Ishikawa (cell line): ENCODE results near the gene SUOX.
A peak's percentile ranks its signal among the peaks of the same experiment; 100 is the strongest.

Source experiments
- CEBPB ChIP-seq: IDR thresholded peaks from 2 replicates; pipeline ENCODE4 v1.6.1; 2012
- CREB1 ChIP-seq: IDR thresholded peaks from 2 replicates; pipeline ENCODE4 v1.6.1; 2012; ENCODE audit warnings: low read depth
- EGR1 ChIP-seq: IDR thresholded peaks from 2 replicates; pipeline ENCODE4 v1.6.1; 2012
- EP300 ChIP-seq: IDR thresholded peaks from 2 replicates; pipeline ENCODE4 v1.6.1; 2012; ENCODE audit warnings: borderline replicate concordance
- FOXM1 ChIP-seq: IDR thresholded peaks from 2 replicates; pipeline ENCODE4 v1.6.1; 2012; ENCODE audit warnings: low read depth, borderline replicate concordance
- NFIC ChIP-seq: IDR thresholded peaks from 2 replicates; pipeline ENCODE4 v1.6.1; 2012
- RAD21 ChIP-seq: IDR thresholded peaks from 2 replicates; pipeline ENCODE4 v1.6.1; 2012; ENCODE audit warnings: low read depth
- REST ChIP-seq: IDR thresholded peaks from 2 replicates; pipeline ENCODE4 v1.6.1; 2012; ENCODE audit warnings: low read depth, mild to moderate bottlenecking
- TAF1 ChIP-seq: IDR thresholded peaks from 2 replicates; pipeline ENCODE4 v1.6.1; 2012; ENCODE audit warnings: low read depth, mild to moderate bottlenecking
- TCF12 ChIP-seq: IDR thresholded peaks from 2 replicates; pipeline ENCODE4 v1.6.1; 2012; ENCODE audit warnings: low read depth
- TEAD4 ChIP-seq: IDR thresholded peaks from 2 replicates; pipeline ENCODE4 v1.6.1; 2012
- YY1 ChIP-seq: IDR thresholded peaks from 2 replicates; pipeline ENCODE4 v1.6.1; 2012; ENCODE audit warnings: low read depth
- ZBTB7A ChIP-seq: IDR thresholded peaks from 2 replicates; pipeline ENCODE4 v1.6.1; 2012; ENCODE audit warnings: low read depth
- TF ChIP-seq, protein P1 (sequence below): IDR thresholded peaks from 2 replicates; pipeline ENCODE4 v1.6.1; 2012
- TF ChIP-seq, protein P2 (sequence below): IDR thresholded peaks from 2 replicates; pipeline ENCODE4 v1.6.1; 2012

Gene SUOX

DNA sequence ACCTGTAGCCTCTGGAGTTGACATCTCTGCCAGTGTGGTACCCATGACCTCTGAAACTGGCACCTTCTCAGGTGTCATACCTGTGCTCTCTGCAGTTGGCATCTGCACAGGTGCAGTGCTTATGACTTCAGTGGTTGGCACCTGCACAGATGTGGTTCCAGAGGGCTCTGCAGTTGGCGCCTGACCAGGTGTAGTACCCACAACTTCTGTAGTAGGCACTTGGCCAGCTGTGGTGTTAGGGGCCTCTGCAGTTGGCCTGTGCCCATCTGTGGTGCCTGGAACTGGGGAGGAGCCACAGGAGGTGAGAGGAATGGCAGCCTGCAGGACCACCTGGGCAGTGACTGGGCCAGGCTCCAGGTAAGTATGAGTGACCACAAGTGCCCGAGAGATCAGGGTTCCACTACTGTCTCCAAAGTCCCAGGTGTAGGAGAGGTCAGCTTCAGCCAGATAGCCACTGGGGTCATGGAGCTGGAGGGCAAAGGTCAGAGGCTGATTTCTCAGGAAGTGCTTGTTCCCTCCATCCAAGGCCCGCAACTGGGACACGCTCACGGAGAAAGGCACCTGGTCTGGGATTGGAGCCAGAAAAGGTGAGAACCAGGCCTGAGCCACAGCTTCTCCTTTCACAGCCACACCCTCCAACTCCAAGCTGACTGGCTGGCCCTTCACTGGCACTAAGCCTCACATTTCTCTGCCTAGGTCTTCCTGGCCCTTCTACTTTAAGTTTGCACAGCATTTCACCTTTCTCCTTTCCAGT is 39.8 kb upstream of the SUOX start:
- TF ChIP-seq TAF1 (no peak), NFIC (peak; percentile 80), TCF12 (no peak; the same call in 1 of the 2 replicates), YY1 (peak; percentile 56; the same call in 1 of the 2 replicates), RAD21 (no peak), EP300 (peak; percentile 52), ZBTB7A (no peak), REST (no peak), CEBPB (no peak), CREB1 (no peak), FOXM1 (no peak), TEAD4 (peak; percentile 15; the same call in 1 of the 2 replicates), EGR1 (0 out of 2 replicates have a peak, but pooled peaks have one; percentile 14)
- TF ChIP-seq, protein P1, sequence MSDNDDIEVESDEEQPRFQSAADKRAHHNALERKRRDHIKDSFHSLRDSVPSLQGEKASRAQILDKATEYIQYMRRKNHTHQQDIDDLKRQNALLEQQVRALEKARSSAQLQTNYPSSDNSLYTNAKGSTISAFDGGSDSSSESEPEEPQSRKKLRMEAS, result peak; percentile 88
- TF ChIP-seq, protein P2, sequence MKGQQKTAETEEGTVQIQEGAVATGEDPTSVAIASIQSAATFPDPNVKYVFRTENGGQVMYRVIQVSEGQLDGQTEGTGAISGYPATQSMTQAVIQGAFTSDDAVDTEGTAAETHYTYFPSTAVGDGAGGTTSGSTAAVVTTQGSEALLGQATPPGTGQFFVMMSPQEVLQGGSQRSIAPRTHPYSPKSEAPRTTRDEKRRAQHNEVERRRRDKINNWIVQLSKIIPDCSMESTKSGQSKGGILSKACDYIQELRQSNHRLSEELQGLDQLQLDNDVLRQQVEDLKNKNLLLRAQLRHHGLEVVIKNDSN, result no peak

- TF ChIP-seq EGR1, result no peak
- TF ChIP-seq TEAD4, result no peak
- TF ChIP-seq ZBTB7A, result no peak
- no peak for TF ChIP-seq CEBPB
- TF ChIP-seq FOXM1, result no peak
- no peak for TF ChIP-seq YY1
- TF ChIP-seq, protein P1, result no peak
- TF ChIP-seq TCF12, result no peak
- no peak for TF ChIP-seq RAD21
These were observed 33.3 kb upstream of the SUOX start for GRCh38 chr12:55963760-55964159.

DNA sequence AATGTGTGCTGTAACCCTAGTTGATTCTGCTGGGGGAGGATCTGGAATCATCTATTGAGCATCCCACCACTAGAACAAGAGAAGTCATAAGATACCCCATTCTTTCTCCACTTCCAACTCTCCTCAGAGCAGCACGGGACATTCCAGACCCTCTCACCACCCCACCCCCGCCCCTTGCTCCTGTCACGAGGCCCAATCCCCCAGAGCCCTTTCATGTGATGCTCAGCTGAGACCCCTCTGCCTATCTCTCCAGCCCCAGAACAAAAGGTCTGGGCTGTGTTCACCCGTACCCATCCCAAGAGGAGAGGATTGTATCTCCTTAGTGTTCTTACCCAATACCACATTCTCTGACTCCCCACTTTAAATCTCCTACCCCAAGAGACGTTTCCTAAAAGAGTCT is 31.8 kb upstream of the SUOX start:
- TF ChIP-seq CEBPB, result no peak
- no peak for TF ChIP-seq EGR1
- TF ChIP-seq, protein P2, result no peak
- no peak for TF ChIP-seq TEAD4
- no peak for TF ChIP-seq EP300
- TF ChIP-seq REST, result no peak
- TF ChIP-seq RAD21, result no peak
- no peak for TF ChIP-seq ZBTB7A
- no peak for TF ChIP-seq CREB1
- TF ChIP-seq TAF1, result no peak

DNA sequence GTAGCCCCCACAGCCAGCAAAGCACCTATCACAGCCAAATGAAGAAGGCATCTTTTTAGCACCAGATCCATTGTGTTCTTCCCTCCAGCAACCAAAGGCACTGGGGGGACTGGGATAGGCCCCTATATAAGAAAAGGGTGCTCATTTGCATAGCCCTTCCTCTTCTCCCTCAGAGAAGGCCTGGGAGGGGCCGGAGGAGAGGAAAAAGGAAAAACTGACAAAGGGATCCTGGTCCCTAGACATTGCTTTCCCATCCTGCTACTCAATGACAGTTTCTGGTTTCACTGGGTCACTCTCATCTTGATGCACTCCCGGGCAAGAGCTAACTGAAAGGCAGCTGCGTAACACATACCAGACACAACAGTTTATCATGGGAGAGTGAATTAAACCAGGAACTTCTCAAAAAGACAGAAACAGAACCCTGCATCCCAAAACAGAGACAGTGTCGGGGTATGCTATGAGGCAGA is 31.1 kb upstream of the SUOX start, which contains the start of gene PMEL:
Gene PMEL (minus strand): TSS at position 102 of the 467 bp plus-strand sequence. CDS start 31 bp downstream, at position 71.
- TF ChIP-seq, protein P2, result no peak
- TF ChIP-seq YY1 (no peak), CREB1 (no peak), TCF12 (no peak), FOXM1 (no peak), RAD21 (no peak), TEAD4 (no peak), CEBPB (no peak), EP300 (no peak)

DNA sequence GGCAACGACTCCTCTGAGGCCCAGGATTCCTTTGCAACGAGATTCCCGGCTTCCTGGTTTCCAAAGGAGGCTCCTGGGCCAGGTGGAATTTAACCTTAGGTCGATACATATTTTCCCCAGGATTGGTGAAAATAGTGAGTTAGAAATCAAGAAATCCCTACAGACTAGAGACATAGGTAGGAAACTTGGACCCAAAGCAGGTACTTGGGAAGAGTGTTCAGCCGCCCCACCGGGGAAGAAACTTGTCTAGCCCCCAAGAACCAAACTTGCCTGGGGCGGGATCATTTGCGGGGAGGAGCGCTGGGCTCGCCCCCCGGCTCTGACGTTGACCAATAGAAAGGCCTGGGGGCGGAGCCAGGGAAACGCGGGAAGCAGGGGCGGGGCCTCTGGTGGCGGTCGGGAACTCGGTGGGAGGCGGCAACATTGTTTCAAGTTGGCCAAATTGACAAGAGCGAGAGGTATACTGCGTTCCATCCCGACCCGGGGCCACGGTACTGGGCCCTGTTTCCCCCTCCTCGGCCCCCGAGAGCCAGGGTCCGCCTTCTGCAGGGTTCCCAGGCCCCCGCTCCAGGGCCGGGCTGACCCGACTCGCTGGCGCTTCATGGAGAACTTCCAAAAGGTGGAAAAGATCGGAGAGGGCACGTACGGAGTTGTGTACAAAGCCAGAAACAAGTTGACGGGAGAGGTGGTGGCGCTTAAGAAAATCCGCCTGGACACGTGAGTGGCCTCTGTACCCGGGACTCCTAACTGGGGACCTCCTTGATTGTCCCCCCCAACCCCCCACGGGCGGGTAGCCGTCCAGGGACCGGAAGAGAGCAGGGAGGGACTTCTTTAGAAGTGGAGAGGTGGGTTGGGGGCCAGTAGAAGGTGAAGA is 30.4 kb upstream of the SUOX start, which contains the start of gene CDK2:
Gene CDK2 (plus strand): TSS at position 423 of the 874 bp plus-strand sequence. CDS start 179 bp downstream, at position 602.
- peak; percentile 73 for TF ChIP-seq CREB1
- TF ChIP-seq, protein P2, result no peak
- peak; percentile 4; the same call in 1 of the 2 replicates for TF ChIP-seq TEAD4
- no peak for TF ChIP-seq RAD21
- TF ChIP-seq EGR1, result peak; percentile 18; the same call in 1 of the 2 replicates
- TF ChIP-seq NFIC, result no peak
- no peak for TF ChIP-seq CEBPB
- no peak for TF ChIP-seq ZBTB7A
- 0 out of 2 replicates have a peak, but pooled peaks have one; percentile 33 for TF ChIP-seq YY1
- TF ChIP-seq REST, result no peak
- peak; percentile 91 for TF ChIP-seq TAF1
- peak; percentile 15; the same call in 1 of the 2 replicates for TF ChIP-seq TCF12
- TF ChIP-seq FOXM1, result no peak
- no peak for TF ChIP-seq EP300
- TF ChIP-seq, protein P1, result peak; percentile 65
